PC-9 (cell line): ENCODE results near the gene SCN2B.

Experiments used
- EZH2 ChIP-seq: fragments of 200-600 bp; sonication (generic); IDR thresholded peaks from 2 replicates; pipeline ENCODE4 v1.8.0; 2017; ENCODE audit warnings: antibody characterized with exemption, low read depth
- TF ChIP-seq, protein P1 (sequence below): fragments of 200-600 bp; sonication (generic); conservative IDR thresholded peaks from 2 replicates; pipeline ENCODE4 v1.6.1; 2017; ENCODE audit warnings: mixed run types, antibody characterized with exemption, mild to moderate bottlenecking, moderate library complexity

DNA sequence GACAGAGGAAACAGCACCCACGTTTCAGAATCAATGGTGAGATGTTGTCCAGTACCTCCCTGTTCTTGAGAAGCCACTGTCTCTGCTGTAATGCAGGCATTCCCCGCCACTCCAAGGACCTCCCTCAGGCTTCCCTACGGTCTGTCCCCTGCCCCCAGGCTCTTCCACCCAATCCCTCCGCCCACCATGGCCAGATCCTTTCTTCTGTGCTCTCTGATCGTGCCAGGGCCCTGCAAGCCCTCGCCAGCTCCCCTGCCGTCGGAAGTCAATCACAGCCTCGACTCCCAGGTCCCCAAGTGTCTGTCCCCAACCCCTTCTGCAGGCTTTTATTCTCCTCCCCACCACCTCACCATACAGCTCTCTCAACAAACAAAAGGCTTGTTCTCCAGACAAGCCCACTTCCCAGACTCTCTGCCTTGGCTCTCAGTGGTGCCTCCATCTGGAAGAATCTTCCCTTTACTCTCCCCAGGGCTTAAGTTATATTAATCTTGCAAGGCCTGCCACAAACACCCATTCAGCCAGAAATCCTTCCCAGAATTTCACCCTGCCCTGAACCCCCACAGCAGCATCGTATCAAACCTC, 37.5 kb downstream of the SCN2B start:
- no peak for TF ChIP-seq EZH2
- TF ChIP-seq, protein P1, sequence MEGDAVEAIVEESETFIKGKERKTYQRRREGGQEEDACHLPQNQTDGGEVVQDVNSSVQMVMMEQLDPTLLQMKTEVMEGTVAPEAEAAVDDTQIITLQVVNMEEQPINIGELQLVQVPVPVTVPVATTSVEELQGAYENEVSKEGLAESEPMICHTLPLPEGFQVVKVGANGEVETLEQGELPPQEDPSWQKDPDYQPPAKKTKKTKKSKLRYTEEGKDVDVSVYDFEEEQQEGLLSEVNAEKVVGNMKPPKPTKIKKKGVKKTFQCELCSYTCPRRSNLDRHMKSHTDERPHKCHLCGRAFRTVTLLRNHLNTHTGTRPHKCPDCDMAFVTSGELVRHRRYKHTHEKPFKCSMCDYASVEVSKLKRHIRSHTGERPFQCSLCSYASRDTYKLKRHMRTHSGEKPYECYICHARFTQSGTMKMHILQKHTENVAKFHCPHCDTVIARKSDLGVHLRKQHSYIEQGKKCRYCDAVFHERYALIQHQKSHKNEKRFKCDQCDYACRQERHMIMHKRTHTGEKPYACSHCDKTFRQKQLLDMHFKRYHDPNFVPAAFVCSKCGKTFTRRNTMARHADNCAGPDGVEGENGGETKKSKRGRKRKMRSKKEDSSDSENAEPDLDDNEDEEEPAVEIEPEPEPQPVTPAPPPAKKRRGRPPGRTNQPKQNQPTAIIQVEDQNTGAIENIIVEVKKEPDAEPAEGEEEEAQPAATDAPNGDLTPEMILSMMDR, result no peak
